ENCODE measurements around the gene OR8G5.
"Not testable (repeated sequence)": the region's sequence is repeated elsewhere in the genome, so short reads cannot be mapped to it uniquely, and the experiment has no call there.

The OR8G5 gene, protein sequence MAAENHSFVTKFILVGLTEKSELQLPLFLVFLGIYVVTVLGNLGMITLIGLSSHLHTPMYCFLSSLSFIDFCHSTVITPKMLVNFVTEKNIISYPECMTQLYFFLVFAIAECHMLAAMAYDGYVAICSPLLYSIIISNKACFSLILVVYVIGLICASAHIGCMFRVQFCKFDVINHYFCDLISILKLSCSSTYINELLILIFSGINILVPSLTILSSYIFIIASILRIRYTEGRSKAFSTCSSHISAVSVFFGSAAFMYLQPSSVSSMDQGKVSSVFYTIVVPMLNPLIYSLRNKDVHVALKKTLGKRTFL

DNA sequence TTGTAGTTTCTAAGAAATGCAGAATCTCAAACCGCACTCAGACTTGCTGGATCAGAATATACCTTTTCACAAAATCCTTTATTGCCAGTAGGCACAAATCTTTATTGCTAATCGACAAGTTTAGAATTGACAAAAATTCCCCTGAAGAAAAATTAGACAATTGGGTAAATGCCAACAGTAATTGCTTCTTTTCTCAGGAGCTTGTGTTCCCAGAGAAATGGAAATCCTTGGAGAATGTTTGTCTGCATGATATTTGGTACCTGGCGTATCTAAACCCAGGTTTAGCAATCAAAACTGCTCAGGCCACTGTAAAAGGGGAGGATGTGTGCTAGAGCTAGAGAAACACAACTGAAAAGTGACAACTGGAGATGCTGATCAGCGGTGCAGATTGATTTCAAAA is at the start of gene OR8G5:
OR8G5 (plus strand) TSS at position 301 of the 400 bp plus-strand sequence. CDS start 8,556 bp downstream, outside the sequence.
- DNase-seq: no peak

DNA sequence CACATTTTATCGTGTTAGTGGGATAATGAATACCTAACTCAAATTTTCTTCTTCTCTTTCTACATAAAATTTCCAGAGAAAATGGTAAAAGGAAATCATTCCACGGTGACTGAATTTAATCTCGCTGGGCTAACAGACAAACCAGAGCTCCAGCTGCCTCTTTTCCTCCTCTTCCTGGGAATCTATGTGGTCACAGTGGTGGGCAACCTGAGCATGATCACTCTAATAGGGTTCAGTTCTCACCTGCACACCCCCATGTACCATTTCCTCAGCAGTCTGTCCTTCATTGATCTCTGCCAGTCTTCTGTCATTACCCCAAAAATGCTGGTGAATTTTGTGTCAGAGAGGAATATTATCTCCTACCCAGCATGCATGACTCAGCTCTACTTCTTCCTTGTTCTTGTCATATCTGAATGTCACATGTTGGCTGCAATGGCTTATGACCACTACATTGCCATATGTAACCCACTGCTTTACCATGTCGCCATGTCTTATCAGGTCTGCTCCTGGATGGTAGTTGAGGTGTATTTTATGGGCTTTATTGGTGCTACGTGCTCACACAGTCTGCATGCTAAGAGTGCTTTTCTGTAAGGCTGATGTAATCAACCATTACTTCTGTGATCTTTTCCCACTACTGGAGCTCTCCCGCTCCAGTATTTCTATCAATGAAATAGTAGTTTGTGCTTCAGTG is 48.9 kb upstream of the OR8G5 start:
- no peak for DNase-seq

DNA sequence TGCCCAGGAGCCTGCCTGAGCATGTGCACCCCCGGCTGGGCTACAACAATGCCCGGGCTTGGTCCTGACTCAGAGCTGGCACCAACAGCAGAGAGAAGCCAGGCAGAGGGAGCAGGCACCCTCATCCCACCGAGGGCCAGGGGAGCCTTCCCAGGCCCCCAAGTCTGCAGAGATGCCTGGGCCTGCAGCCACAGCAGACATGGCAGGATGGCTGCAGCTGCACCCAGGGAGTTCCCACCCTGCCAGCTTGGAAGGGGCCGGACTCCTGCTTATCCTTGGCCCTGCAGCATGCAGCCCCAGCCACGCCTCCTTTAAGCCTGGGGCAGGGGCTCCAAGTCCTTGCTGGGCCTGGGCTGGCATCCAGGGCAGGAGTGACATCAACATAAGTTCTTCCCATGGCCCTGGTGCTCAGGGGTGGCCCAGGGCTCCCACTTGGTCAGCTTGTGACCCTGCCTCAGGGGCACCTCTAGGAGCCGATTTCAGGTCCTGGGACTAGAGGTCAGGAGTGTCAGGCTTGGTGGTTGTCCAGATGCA is 46.3 kb upstream of the OR8G5 start:
- no peak for DNase-seq

DNA sequence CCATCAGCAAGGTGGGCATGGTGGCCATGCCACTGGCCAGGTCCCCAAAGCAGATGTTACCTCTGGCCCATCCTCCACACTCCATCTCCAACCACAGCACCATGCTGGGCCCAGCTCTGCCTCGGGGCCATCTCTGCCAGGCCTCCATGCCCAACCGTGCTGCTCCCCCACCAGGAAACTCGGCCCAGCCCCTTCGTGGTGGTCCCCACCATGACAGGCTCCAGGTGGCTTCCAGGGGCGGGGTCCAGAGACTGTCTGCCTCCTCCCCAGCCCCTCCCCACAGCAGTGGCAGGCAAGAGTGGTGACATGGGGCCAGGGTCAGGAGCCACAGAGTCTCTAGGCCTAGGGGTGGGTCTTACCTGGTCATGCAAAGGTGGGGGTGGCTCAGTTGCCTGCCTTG is 45.8 kb upstream of the OR8G5 start:
- DNase-seq: no peak

DNA sequence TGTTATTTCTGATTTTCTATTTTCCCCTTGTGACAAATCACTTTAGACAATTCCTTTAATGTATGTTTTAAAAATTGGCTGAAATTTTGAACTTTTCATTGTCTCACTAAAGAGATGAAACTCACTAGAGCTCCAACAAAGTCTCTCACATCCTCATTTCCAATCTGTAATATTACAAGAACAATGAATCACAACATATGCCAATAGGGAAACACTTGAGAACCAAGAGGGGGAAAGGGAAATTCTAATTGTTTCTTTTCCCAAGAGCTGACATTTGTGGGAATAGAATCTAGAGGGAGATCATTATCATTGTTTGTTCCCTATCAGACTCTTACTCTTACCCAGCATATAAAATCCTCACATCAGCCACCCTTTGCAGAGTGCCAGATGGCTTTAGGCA is 44.9 kb upstream of the OR8G5 start:
- no peak for DNase-seq

DNA sequence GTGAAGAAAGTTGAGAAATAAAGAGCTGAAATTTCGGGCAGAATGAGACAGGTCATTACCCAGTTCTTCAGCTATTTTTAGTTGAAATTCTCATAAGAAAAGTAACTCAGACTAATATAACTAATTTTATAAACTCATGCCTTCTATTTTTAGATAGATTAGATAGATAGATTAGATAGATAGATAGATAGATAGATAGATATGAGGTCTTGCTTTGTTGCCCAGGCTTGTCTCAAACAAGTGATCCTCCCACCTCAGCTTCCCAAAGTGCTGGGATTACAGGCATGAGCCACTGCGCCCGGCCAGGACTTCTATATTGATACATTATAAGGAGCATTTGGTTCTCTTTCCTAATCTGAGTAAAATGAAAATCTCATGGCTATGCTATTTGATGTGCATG is 42.1 kb upstream of the OR8G5 start:
- no peak for DNase-seq

DNA sequence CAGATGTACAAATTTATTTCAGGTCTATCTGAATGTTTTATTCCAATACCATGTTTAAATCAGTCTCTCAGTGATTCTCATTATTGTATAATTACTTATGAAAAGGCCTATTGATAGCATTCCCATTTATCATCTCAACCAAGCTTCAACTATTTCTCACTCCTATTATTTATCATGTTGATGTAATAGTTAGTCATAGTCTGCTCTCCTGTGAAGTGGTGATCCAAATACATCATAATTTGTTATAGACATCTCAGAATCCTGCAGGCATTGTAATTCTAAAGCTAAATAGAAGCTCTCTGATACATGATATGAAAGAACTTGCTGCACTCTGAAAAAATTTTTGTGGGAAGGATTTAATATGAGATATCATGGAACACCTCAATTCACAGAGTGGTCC is 37.0 kb upstream of the OR8G5 start:
- DNase-seq: no peak

DNA sequence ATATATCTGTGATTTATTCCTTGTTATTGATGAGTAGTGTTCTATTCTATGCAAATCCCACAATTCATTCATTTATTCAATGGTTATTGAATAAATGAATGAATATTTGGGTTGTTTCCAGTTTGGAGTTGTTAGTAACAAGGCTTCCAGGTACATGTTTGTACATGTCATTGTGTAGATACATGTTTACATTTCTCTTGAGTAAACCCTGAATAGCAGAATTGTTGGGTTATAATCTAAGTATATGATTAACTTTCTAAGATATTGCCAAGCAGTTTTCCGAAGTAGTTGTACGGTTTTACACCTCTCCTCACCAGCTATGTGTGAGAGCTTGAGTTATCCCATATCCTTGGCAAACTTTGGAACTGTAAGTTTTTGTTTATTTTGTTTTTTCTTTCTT is 33.8 kb upstream of the OR8G5 start:
- no peak for DNase-seq

DNA sequence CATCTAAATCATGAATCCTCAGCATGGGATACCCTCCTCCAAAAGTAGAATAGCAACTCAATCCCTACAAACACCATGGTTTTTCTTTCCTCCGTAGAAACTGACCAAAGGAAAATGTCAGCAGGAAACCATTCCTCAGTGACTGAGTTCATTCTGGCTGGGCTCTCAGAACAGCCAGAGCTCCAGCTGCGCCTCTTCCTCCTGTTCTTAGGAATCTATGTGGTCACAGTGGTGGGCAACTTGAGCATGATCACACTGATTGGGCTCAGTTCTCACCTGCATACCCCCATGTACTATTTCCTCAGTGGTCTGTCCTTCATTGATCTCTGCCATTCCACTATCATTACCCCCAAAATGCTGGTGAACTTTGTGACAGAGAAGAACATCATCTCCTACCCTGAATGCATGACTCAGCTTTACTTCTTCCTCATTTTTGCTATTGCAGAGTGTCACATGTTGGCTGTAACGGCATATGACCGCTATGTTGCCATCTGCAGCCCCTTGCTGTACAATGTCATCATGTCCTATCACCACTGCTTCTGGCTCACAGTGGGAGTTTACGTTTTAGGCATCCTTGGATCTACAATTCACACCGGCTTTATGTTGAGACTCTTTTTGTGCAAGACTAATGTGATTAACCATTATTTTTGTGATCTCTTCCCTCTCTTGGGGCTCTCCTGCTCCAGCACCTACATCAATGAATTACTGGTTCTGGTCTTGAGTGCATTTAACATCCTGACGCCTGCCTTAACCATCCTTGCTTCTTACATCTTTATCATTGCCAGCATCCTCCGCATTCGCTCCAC is 31.4 kb upstream of the OR8G5 start:
- not testable (repeated sequence) for DNase-seq

DNA sequence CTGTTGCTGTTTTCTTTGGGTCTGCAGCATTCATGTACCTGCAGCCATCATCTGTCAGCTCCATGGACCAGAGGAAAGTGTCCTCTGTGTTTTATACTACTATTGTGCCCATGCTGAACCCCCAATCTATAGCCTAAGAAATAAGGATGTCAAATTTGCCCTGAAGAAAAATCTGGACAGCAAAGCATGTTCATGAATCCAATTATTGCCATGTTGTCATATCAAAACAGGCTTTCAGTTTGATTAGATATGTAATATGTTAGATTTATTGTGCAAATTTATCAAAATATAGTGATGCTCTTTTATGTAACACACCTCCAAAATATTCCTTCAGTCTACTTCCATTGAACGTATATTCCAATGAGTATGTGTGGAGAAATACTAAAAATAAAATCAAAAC is 30.7 kb upstream of the OR8G5 start:
- no peak for DNase-seq

DNA sequence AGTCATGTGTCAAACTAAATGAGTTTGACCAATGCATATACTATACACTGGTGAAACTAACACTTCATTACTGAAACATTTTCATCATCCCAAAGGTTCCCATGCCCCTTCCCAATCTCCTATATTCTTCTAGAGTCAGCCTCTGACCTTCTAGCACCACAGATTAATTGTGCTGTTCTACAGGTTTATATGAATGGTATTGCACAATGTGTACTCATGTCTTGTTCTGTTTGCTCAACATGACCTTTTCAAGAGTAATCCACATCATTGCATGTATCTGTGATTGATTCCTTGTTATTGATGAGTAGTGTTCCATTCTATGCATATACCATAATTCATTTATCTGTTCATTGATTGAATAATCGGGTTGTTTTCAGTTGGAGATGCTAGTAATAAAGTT is 22.8 kb upstream of the OR8G5 start:
- DNase-seq: no peak

DNA sequence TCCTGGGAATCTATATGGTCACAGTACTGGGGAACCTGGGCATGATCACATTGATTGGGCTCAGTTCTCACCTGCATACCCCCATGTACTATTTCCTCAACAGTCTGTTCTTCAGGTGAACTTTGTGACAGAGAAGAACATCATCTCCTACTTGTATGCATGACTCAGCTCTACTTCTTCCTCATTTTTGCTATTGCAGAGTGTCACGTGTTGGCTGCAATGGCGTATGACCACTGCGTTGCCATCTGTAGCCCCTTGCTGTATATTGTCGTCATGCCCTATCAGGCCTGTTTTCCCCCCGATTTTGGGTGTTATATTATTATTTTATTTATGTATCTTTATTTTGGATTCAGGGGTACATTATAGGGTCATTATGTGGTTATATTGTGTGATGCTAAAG is 17.7 kb upstream of the OR8G5 start:
- DNase-seq: no peak

DNA sequence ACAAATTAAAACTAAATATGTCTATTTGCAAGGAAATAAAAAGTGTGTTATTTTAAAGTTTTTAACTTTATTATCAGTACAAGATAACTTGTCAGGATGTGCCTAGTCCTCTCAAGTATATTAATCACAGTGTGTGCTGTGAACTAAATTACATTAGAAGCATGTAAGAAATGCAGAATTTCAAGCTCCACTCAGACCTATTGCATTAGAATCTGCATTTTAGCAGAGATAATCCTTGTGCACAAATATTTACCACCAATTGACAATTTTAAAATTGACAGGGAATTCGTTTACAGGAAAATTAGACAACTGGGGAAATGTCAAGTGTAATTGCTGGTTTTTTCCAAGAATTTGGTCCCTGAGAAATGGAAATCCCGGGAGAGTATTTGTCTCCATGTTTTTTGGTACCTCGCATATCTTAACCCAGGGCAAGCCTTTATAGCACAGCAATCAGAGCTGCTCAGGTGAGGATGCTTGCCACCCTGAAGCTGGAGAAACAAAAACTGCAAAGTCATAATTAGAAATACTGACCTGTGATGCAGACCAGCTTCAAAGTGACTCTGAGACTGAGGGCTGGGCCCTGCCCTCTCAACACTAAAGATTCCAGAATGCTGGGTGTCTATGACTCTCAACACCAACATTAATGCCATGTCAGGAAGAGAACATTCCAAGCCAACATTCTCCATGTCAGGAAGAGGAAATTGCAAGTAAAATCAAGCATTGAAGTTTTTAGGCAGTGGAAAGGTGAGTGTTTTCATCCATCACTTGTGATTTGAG is 15.4 kb upstream of the OR8G5 start, which contains the start of gene OR8G1:
OR8G1 (plus strand) TSS at position 475 of the 777 bp plus-strand sequence. CDS start 8,581 bp downstream, outside the sequence.
- no peak for DNase-seq

DNA sequence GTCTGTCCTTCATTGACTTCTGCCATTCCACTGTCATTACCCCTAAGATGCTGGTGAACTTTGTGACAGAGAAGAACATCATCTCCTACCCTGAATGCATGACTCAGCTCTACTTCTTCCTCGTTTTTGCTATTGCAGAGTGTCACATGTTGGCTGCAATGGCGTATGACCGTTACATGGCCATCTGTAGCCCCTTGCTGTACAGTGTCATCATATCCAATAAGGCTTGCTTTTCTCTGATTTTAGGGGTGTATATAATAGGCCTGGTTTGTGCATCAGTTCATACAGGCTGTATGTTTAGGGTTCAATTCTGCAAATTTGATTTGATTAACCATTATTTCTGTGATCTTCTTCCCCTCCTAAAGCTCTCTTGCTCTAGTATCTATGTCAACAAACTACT is 6.3 kb upstream of the OR8G5 start:
- DNase-seq: not testable (repeated sequence)

DNA sequence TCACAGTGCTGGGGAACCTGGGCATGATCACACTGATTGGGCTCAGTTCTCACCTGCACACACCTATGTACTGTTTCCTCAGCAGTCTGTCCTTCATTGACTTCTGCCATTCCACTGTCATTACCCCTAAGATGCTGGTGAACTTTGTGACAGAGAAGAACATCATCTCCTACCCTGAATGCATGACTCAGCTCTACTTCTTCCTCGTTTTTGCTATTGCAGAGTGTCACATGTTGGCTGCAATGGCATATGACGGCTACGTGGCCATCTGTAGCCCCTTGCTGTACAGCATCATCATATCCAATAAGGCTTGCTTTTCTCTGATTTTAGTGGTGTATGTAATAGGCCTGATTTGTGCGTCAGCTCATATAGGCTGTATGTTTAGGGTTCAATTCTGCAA is 8.9 kb downstream of the OR8G5 start:
- DNase-seq: not testable (repeated sequence)

DNA sequence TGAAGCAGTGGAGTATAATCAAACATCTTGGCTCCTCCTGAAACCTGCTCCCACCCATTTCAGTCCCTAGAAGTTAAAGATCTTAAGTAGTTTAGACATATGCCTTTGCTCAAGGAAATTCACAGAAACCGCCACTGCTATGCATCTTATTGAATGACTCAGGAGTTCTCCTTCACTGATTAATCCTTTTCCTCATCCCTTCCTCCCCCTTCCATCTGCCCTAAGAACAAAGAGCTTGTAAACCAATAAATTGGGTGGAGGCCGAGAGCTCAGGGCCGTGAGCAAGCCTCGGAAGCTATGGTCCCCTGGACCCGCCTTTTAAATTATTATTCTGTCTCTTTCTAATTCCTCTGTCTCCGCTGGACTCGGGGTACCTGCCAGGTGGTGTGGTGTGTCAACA is 14.7 kb downstream of the OR8G5 start:
- not testable (repeated sequence) for DNase-seq

DNA sequence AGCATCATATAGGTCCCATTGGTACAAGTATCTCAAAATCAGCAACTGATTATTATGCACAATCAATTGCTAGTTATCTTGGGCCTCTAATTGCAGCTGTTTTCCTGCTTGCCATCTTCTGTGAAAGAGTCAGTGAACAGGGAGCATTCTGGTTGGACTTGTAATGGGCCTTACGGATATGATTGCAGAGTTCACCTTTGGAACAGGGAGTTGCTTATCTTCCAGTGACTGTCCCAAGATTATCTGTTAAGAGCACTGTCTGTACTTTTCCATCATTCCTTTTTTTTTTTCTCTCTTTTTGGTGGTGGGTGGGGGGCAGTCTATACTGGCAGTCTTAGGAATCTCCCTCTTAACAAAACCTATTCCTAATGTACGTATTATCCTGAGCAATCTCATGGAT is 17.8 kb downstream of the OR8G5 start:
- no peak for DNase-seq

DNA sequence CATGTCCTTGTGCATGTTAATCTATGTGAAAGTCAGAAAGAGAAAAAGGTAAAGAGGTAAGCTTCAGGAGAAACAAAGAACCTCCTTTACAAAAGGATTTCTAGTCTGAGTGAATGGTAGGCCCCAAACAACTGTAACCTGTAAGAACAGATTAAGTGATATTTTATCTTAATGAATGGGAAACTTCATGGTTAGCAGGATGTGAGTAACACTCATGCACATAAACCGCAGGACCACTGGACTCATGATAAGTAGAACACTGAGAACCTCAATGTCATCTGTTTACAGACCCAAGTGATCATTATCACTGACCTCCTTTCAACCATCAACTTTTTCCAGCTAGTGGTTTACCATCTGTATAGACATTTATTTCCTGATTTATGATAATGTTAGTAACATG is 19.9 kb downstream of the OR8G5 start:
- DNase-seq: no peak

DNA sequence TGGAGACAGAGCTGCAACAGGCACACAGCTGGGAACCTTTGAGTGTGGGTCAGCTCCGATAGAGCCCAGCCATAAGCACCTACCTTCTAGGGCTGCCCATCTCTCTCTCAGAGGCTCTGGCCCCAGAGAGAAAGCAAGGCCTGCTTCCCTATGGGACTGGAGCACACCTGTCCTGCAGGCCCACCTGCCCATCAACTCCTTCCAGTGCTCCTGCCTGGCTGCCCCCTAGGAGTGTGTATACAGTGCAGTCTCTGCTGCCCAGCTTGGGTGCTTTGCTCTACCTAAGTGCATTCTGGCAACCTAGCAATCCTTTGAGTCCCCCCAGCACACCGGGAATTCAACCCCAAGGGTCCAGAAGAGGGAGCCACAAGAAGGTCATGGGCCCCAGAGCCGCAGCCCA is 21.0 kb downstream of the OR8G5 start:
- DNase-seq: no peak

DNA sequence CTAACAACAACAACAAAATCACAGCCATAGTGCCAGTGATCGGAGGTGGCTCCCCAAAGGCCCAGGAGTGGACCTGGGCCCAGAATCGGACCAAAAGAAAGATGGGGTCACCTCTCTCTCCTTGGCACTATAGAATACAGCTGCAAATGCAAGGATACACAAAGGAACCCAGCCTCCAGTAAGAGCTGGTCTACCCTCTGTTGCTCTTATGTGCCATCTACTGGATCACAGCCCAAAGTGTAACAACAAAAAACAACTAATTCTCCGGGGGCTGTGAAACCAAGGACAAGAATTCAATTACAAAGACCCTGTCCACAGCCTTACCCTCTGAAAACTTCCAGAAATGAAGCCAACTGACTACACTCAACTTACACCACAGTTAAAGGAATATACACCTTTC is 21.6 kb downstream of the OR8G5 start:
- no peak for DNase-seq

DNA sequence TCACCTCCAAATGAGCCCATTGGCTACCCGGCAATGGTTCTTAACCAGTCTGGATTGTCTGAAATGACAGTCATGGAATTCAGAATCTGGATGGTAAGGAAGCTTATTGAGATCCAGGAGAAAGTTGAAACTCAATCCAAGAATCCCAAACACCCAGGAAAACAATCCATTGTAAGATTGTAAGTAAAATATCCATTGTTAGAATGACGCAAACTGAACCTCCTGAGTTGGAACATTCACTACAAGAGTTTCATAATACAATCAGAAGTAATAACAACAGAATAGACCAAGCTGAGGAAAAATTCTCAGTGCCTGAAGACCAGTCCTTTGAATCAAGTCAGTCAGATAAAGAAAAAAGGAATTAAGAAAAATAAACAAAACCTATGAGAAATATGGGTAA is 22.1 kb downstream of the OR8G5 start:
- DNase-seq: no peak

DNA sequence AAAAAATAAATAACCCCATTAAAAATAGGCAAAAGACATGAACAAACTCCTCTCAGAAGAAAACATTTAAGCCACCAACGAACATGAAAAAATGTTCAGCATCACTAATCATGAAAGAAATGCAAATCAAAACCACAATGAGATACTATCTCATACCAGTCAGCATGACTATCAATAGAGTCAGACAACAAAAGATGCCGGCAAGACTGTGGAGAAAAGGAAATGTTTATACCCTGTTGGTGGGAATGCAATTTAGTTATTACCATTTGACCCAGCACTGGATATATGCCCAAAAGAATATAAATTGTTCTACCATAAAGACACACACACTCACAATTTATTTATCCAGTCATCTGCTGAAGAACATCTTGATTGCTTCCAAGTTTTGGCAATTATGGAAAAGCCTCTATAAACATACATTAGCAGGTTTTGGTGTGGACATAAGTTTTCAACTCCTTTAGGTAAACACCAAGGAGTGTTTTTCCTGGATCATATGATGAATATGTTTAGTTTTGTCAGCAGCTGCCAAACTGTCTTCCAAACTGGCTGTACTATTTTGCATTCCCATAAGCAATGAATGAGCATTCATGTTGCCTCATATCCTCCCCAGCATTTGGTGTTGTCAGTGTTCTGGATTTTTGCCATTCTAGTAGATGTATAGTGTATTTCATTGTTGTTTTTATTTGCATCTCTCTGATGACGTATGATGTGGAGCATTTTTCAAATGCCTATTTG is 29.6 kb downstream of the OR8G5 start:
- DNase-seq: peak in 1 of 2 experiments; percentile 17
